NCI-H748 (cell line): ENCODE data around the gene ANO7.

Source experiments
- DNase-seq: peaks from one replicate; lab custom pipeline; 2025; ENCODE audit not compliant: unreplicated experiment; lab: John Stamatoyannopoulos, UW

ANO7 gene

GRCh38 chr2:241226723-241227572 lies 38.5 kb downstream of the ANO7 start:
- DNase-seq = no peak

GRCh38 chr2:241227594-241227993 lies 39.1 kb downstream of the ANO7 start:
- no peak for DNase-seq

- no peak for DNase-seq
These were observed 39.8 kb downstream of the ANO7 start for GRCh38 chr2:241228081-241228859.

- no peak for DNase-seq
These were observed 40.5 kb downstream of the ANO7 start for GRCh38 chr2:241228860-241229516.

- DNase-seq = no peak
These were observed 41.3 kb downstream of the ANO7 start for GRCh38 chr2:241229563-241230401.

- DNase-seq = no peak
These were observed 42.0 kb downstream of the ANO7 start for GRCh38 chr2:241230435-241230834.

- DNase-seq = no peak
These were observed 44.5 kb downstream of the ANO7 start for GRCh38 chr2:241232736-241233575.

- no peak for DNase-seq
These were observed 45.8 kb downstream of the ANO7 start for GRCh38 chr2:241234066-241234790.

GRCh38 chr2:241234962-241235740 lies 46.7 kb downstream of the ANO7 start:
- no peak for DNase-seq

- no peak for DNase-seq
These were observed 47.5 kb downstream of the ANO7 start for GRCh38 chr2:241235859-241236593.

- no peak for DNase-seq
These were observed 48.6 kb downstream of the ANO7 start for GRCh38 chr2:241237047-241237446.

GRCh38 chr2:241237949-241238371 lies 49.5 kb downstream of the ANO7 start:
- no peak for DNase-seq

GRCh38 chr2:241238693-241239198 lies 50.3 kb downstream of the ANO7 start:
- DNase-seq = no peak

GRCh38 chr2:241239552-241240202 lies 51.2 kb downstream of the ANO7 start:
- no peak for DNase-seq

GRCh38 chr2:241240320-241241004 lies 52.0 kb downstream of the ANO7 start:
- DNase-seq = no peak

- DNase-seq = no peak
These were observed 53.2 kb downstream of the ANO7 start for GRCh38 chr2:241241669-241242068.
